Measurements from ENCODE around the gene PYGO1.
"Not testable (repeated sequence)": the region's sequence is repeated elsewhere in the genome, so short reads cannot be mapped to it uniquely, and the experiment has no call there.

Gene PYGO1

GRCh38 chr15:55505407-55505806 is 82.7 kb downstream of the PYGO1 start:
- DNase-seq (ENCODE audit: low spot score): not testable (repeated sequence)

DNA sequence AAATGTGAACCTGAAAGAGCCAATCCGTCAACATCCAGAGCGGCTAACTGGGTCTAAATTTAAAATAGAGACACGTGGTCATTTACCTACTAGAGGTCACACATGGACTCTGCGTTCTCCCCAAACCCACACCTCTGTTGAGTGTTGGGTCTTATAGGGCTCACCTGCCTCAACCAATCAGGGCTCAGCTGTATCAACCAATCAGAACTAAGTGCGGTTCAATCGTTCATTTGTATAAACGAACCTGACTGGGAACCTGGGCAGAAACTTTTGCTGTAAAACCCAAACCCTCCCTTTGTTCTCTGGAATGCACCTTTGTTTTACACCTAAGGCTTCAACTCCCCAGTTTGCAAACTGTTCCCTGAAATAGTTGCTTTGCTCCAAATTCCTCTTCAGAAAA is 89.0 kb downstream of the PYGO1 start:
- no peak for DNase-seq (ENCODE audit: low spot score)

DNA sequence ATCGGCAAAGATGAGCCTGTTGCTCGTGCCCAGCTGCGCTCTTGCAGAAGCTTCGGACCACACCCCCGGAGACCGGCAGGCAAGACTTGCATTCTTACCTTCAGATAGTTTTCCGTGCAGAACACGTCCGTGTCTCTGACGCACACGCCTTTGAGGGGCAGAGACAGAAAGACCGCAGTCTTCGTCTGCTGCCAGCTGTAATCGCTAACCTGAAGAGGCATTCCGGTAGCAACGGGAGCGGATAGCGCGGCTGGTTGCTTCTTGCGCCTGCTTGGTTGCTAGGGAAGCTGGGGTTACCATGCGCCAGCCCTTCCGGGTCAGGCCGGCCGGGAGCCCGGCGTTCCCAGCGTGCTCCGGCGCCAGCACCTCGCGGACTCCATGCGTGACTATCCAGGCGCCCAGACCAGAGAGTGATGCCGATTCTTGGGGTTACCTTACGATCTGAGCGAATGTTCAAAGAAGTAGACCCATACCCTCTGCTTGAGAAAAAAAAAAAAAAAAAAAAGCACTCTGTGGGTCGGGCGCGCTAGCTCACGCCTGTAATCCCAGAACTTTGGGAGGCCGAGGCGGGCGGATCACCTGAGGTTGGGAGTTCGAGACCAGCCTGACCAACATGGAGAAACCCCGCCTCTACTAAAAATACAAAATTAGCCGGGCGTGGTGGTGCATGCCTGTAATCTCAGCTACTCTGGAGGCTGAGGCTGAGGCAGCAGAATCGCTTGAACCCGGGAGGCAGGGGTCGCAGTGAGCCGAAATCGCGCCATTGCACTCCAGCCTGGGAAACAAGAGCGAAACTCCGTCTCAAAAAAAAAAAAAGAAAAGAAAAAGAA is 89.8 kb downstream of the PYGO1 start:
- DNase-seq (ENCODE audit: low spot score): peak; percentile 72

GRCh38 chr15:55496716-55497115 is 91.4 kb downstream of the PYGO1 start:
- no peak for DNase-seq (ENCODE audit: low spot score)

DNA sequence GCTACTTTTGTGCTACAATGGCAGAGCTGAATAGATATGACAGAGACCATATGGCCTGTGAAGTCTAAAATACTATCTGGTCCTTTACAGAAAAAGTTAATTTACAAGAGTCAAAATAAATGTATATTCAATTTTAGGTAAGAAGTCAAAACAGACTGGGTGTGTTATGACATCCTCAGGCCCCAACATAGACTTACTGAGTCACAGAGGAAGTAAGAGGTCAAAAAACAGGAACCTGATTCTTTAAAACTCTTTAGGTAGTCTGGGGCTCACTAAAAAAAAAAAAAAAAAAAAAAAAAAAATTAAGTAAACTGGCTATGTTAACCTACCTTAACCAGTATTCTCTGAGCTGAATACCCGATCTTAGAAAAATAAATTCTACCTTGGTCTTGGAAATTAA is 93.2 kb downstream of the PYGO1 start:
- peak; percentile 6 for DNase-seq (ENCODE audit: low spot score)

DNA sequence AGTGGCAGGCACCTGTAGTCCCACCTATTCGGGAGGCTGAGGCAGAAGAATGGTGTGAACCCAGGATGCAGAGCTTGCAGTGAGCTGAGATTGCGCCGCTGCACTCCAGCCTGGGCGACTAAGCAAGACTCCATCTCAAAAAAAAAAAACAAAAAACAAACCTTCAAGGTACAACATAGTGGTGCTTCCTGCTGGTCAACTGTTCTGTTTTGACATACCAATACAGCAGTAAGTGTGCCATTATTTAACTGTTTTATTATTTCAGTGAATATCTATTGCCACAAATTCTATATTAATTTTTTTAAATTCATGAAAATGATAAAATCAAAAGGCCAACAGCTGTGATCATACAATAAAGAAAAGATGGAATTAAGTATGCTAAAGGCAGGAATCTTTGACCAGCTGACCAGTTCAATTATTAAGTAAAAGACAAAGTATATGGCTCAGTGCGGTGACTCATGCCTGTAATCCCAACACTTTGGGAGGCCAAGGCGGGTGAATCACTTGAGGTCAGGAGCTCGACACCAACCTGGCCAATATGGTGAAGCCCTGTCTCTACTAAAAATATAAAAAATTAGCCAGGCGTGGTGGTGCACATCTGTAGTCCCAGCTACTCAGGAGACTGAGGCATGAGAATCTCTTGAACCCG is 99.1 kb downstream of the PYGO1 start:
- not testable (repeated sequence) for DNase-seq (ENCODE audit: low spot score)

Measured in CD4-positive, alpha-beta T cell treated with Interleukin-15 for 4 hours (primary cell).